RWPE2 (cell line): ENCODE data around the gene LGALS9.

Experiments
- ATAC-seq: fragments of 200-7000 bp; cut with Tn5 transposase; 3 replicates; pipeline ENCODE4 v1.9.1; 2021; ENCODE audit warnings: low read depth
- DNase-seq: peaks from one replicate; pipeline ENCODE4 v3.0.0-alpha.2; 2020; ENCODE audit warnings: low spot score
- H3K27ac ChIP-seq: fragments of 450-650 bp; 2 replicates; pipeline ENCODE4 v1.5.1; 2017; ENCODE audit warnings: mild to moderate bottlenecking; ENCODE audit not compliant: poor library complexity, severe bottlenecking
- H3K27me3 ChIP-seq: fragments of 250-450 bp; sonication (Bioruptor Pico); 2 replicates; pipeline ENCODE4 v1.5.1; 2021; ENCODE audit warnings: mild to moderate bottlenecking, moderate library complexity; ENCODE audit not compliant: insufficient read depth, poor library complexity, severe bottlenecking
- H3K36me3 ChIP-seq: fragments of 250-450 bp; sonication (Bioruptor Pico); 2 replicates; pipeline ENCODE4 v1.5.1; 2020; ENCODE audit warnings: low read depth, mild to moderate bottlenecking, moderate library complexity
- H3K4me1 ChIP-seq: fragments of 250-450 bp; sonication (Bioruptor Pico); 2 replicates; pipeline ENCODE4 v1.5.1; 2021; ENCODE audit warnings: mild to moderate bottlenecking, moderate library complexity; ENCODE audit not compliant: insufficient read depth, poor library complexity, severe bottlenecking
- H3K4me3 ChIP-seq: fragments of 250-450 bp; sonication (Bioruptor Pico); 2 replicates; pipeline ENCODE4 v1.5.1; 2021; ENCODE audit warnings: mild to moderate bottlenecking, moderate library complexity; ENCODE audit not compliant: severe bottlenecking
- H3K9me3 ChIP-seq: fragments of 250-450 bp; sonication (Bioruptor Pico); 2 replicates; pipeline ENCODE4 v1.5.1; 2021; ENCODE audit warnings: mild to moderate bottlenecking, moderate library complexity; ENCODE audit not compliant: severe bottlenecking
- CTCF ChIP-seq: fragments of 450-650 bp; IDR thresholded peaks from one replicate; pipeline ENCODE4 v1.5.1; 2017; ENCODE audit warnings: mild to moderate bottlenecking, moderate library complexity; ENCODE audit not compliant: poor library complexity, severe bottlenecking

LGALS9 gene

DNA sequence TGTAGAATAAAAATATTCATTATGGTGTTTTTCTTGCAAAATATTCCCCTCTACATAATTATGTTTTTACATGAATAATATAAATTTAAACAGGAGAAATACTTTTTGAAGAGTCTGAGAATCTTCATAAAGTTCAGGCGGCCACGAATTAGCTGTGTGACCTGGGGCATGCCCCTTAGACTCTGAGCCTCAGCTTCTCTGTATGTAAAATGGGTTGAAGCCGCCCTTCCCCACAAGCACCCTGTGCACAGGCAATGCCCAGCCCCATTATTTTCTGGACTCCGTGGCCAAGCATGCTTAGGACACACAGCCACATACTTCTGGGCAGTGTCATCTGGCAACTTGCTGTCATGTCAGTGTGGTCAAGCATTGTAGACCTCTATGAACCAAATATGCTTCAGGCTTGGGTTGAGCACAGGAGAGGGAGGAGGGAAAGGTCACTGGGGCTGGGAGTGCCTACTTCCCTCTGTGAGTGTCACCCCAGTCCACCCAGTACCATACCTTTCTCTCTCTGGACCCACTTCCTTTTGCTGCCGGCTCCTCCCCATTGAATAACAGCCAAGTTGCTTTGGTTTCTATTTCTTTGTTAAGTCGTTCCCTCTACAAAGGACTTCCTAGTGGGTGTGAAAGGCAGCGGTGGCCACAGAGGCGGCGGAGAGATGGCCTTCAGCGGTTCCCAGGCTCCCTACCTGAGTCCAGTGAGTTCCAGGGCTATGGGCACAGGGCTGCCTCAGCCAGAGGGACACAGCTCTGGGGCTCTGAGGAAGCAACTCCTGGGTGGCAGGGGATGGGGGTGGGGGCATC lies at the start of gene LGALS9:
TSS of gene LGALS9 (plus strand) at position 582 of the 804 bp plus-strand sequence. CDS start at position 660, 78 bp downstream.
- no peak within 1 kb of the TSS for H3K4me3 ChIP-seq
- H3K27ac ChIP-seq: no peak within 1 kb of the TSS

DNA sequence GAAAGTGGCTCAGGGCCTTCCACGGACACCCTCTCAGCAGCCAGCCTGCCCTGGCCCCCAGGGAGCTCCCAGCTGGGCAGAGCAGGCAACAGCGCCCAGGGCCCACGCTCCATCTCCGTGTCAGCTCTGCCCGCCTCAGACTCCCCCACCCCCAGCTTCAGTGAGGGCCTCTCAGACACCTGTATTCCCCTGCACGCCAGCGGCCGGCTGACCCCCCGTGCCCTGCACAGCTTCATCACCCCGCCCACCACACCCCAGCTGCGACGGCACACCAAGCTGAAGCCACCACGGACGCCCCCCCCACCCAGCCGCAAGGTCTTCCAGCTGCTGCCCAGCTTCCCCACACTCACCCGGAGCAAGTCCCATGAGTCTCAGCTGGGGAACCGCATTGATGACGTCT lies 48.3 kb upstream of the LGALS9 start:
- Histone ChIP-seq H3K9me3 (no peaks in the 10 kb centered on the region), H3K27me3 (no peaks in the 10 kb centered on the region), H3K36me3 (no peaks in the 10 kb centered on the region), H3K4me1 (peaks cover 18% of the 10 kb centered on the region), H3K4me3 (no peak overlapping the region), H3K27ac (no peak overlapping the region)
- DNase-seq (no peak), ATAC-seq (no peak)
- no peak for TF ChIP-seq CTCF

More for the DNA sequence above, at the start of gene LGALS9:
- no peaks in the 10 kb centered on the region for H3K36me3 ChIP-seq
- no peak for TF ChIP-seq CTCF
- H3K4me1 ChIP-seq: no peaks in the 10 kb centered on the region
- no peaks in the 10 kb centered on the region for H3K9me3 ChIP-seq
- no peak for DNase-seq
- ATAC-seq: peak; percentile 46
- H3K27me3 ChIP-seq: no peaks in the 10 kb centered on the region

- H3K36me3 ChIP-seq: no peaks in the 10 kb centered on the region
- no peak overlapping the region for H3K4me3 ChIP-seq
- no peaks in the 10 kb centered on the region for H3K27me3 ChIP-seq
- H3K4me1 ChIP-seq: peaks cover 16% of the 10 kb centered on the region
- no peak for TF ChIP-seq CTCF
- H3K9me3 ChIP-seq: no peaks in the 10 kb centered on the region
- DNase-seq: no peak
- no peak for ATAC-seq
- H3K27ac ChIP-seq: peak overlapping the region; percentile 62
These were observed 45.8 kb upstream of the LGALS9 start for GRCh38 chr17:27585153-27585681.

- 0 out of 3 replicates have a peak, but pooled peaks have one; percentile 24 for ATAC-seq
- no peak overlapping the region for H3K4me3 ChIP-seq
- peak overlapping the region; percentile 62 for H3K27ac ChIP-seq
- H3K36me3 ChIP-seq: no peaks in the 10 kb centered on the region
- peaks cover 14% of the 10 kb centered on the region for H3K4me1 ChIP-seq
- TF ChIP-seq CTCF: no peak
- H3K27me3 ChIP-seq: no peaks in the 10 kb centered on the region
- no peaks in the 10 kb centered on the region for H3K9me3 ChIP-seq
- DNase-seq: no peak
These were observed 45.2 kb upstream of the LGALS9 start for GRCh38 chr17:27585792-27586191.
